ENCODE data around the gene BCL11B.

Gene BCL11B

DNA sequence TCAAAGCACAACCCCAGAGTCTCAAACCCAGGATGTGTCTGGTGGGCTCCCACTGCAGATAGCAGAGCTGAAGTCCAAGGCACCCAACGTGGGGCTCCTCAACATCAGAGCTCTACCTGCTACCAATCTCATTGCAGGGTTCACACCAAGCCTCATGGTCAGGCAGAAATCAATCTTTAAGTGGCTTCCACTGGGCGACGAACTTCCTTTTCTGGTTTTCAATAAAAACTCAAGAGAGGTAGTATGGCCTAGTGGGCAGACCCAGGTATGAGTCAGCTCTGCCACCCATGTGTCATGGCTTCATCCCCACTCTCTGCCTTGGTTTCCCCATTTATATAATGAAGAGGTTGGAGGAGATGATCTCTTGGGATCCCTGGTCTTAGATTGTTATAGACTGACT is 47.0 kb downstream of the BCL11B start:
- Mint-ChIP-seq H3K4me1 (peaks cover 96% of the 10 kb centered on the region), H3K27me3 (peaks cover 1% of the 10 kb centered on the region), H3K36me3 (ENCODE audit: low read depth) (peaks cover 43% of the 10 kb centered on the region), H3K9me3 (no peaks in the 10 kb centered on the region), H3K4me3 (no peak overlapping the region), H3K27ac (peak overlapping the region; percentile 80)
- ATAC-seq, result no peak
- no peak for DNase-seq

DNA sequence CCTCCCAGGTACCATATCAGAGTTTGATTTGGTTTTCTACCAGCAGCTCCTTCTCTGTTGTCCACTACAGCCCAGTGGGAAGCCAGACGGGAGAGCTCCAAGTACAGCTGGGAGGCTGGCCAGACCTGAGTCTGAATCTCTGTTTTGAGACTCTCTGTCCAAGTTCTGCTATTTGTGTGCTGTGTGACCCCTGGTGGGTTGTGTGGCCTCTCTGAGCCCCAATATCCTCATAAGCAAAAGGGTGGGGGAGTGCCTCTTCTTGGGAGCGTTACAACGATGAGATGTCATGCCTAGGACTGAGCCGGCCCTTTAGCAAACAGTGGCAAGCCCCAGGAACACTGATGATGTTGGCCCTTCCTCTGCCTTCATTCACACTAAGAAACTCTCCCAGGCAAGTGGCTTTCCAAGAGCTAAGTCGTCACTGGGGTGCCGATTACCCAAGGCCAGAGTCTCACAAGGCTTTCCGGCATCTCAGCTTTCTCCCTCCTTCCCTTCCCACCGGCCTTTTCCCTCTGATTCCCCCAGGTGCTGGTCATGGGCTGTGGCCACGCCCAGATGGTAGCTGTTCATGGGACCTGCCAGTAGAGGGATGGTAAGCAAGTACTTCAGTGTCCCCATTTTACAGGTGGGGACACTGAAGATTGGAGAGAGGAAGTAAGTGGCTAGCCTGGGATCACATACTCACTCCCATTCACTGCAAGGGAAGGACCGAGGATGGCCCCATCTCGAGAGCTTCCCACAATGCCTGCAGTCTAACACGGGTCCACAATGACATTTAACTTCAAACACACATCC is 47.7 kb downstream of the BCL11B start:
- Mint-ChIP-seq H3K36me3 (ENCODE audit: low read depth) (peaks cover 42% of the 10 kb centered on the region), H3K27me3 (peaks cover 1% of the 10 kb centered on the region), H3K27ac (peak overlapping the region; percentile 80), H3K4me3 (peak overlapping the region; percentile 39), H3K4me1 (peaks cover 94% of the 10 kb centered on the region), H3K9me3 (no peaks in the 10 kb centered on the region)
- DNase-seq, result no peak
- peak; percentile 13 for ATAC-seq

DNA sequence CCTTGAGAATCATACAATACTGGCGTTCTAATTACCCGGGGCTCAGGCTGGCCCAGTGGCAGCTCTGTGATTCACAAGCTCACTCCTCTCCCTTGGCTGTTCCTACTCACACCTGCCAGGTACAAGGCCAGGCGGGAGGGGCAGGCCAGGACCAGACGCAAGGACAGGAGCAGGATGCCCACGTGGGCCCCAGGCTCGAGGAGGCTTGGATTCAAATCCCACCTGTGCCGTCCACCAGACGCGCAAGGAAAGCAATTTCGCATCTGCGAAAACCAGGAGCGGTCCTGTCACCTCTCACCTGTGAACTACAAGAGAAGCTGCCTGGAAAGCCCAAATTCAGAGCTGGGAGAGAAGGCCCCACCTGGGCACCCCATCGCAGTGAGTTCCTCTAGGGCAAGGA is 50.6 kb downstream of the BCL11B start:
- DNase-seq (no peak), ATAC-seq (no peak)
- Mint-ChIP-seq H3K4me1 (peaks cover 92% of the 10 kb centered on the region), H3K27me3 (no peaks in the 10 kb centered on the region), H3K9me3 (no peaks in the 10 kb centered on the region), H3K27ac (peak overlapping the region; percentile 80), H3K4me3 (no peak overlapping the region), H3K36me3 (ENCODE audit: low read depth) (peaks cover 35% of the 10 kb centered on the region)

DNA sequence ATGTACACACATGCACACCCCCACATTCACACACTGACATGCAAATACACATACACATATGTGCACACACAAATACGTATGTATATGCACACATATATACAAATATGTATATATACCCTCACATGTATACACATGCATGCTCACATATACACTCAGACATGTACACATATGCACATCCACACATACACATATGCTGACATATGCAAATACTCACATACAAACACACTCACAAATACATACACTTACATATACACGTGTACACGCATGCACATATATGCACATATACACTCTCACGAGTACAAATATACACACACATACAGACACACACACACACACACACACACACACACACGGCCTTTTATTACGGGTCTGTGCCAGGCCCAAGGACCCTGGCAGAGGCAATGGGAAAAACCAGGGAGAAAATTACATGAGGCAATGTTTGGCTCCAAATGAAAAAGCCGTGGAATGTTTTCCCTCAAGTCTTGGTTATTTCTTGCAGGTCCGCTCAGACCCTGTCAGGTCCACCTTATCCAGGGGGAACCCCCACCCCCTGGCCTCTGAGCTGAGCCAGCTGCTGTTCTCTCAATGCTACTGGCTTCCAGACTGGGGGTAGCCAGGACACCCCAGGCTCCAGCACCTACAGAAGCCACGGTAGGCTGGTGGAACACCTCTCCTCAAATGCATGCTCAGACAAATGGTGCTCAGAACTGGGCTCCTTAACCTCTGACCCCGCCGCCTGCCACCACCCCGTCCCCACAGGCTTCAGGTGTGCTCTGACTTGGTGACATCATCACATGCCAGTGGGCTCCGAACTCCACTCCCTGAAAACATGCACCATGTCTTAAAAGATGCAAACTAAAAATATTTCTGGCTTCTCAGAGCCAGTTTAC is 54.7 kb downstream of the BCL11B start:
- H3K4me3 Mint-ChIP-seq, result peak overlapping the region; percentile 13
- peak overlapping the region; percentile 95 for H3K27ac Mint-ChIP-seq
- H3K36me3 Mint-ChIP-seq (ENCODE audit: low read depth), result peaks cover 21% of the 10 kb centered on the region
- ATAC-seq, result no peak
- H3K27me3 Mint-ChIP-seq, result peaks cover 2% of the 10 kb centered on the region
- peaks cover 91% of the 10 kb centered on the region for H3K4me1 Mint-ChIP-seq
- DNase-seq, result no peak
- H3K9me3 Mint-ChIP-seq, result no peaks in the 10 kb centered on the region

DNA sequence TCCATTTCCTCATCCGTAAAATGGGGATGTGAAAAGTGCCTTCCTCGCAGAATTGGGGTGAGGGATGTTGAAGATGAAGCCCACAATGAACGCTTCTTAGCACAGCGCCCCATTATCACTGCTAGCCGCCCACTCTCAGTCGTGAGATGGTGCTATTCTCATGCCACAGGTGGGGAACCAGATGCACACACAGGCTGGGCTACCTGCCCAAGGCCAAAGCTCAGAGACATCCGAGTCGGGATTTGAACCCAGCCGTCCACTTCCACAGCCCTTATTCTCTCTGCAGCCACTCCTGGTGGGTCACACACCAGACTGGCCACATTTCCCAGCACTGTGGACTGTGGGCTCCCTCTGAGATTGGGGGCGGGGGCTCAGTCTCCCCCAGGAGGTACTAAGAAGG is 55.8 kb downstream of the BCL11B start:
- Mint-ChIP-seq H3K36me3 (ENCODE audit: low read depth) (peaks cover 14% of the 10 kb centered on the region), H3K4me3 (peak overlapping the region; percentile 71), H3K27ac (peak overlapping the region; percentile 95), H3K27me3 (peaks cover 2% of the 10 kb centered on the region), H3K4me1 (peaks cover 92% of the 10 kb centered on the region), H3K9me3 (no peaks in the 10 kb centered on the region)
- no peak for ATAC-seq
- no peak for DNase-seq

DNA sequence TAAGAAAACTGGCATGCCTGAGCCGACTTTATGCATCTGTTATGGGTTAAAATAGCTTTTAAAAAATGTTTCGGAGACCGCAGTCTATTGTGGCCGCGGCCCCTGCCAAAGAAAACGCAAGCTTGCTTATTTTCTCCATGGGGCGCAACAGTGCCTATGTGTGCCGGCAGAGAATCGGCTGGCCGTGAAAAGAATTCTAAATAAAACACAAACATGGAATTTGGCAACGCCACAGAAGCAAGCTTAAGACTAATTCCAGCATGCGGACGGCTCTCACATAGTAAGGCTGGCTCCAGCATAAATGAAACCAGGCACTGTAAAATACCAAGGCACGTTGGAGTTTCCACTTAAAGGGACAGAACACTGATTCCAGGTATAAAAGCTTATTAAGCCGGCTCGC is 56.7 kb downstream of the BCL11B start:
- Mint-ChIP-seq H3K27ac (peak overlapping the region; percentile 95), H3K4me3 (peak overlapping the region; percentile 71), H3K4me1 (peaks cover 95% of the 10 kb centered on the region), H3K36me3 (ENCODE audit: low read depth) (peaks cover 10% of the 10 kb centered on the region), H3K9me3 (no peaks in the 10 kb centered on the region), H3K27me3 (peaks cover 2% of the 10 kb centered on the region)
- ATAC-seq (no peak), DNase-seq (no peak)

DNA sequence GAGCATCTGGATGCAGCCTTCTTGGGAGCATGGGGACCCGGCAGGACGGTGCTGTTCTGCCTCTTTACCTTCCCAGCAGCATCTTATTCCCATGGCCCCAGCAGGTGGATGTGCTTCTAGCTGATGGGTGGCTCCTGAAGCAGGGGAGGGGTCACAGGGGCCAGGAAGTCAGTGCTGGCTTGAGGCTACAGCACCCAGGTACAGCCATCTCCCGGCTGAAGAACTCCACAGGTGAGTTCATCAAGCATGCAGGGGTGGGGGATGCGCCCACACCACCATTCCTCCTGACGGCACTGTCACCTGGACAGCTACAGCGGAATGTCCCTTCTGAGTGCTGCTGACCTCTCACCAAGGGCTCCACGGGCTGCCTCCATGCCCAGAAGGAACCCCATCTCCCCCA is 57.3 kb downstream of the BCL11B start:
- DNase-seq (no peak), ATAC-seq (no peak)
- peaks cover 2% of the 10 kb centered on the region for H3K27me3 Mint-ChIP-seq
- H3K36me3 Mint-ChIP-seq (ENCODE audit: low read depth), result peaks cover 8% of the 10 kb centered on the region
- H3K9me3 Mint-ChIP-seq, result no peaks in the 10 kb centered on the region
- peaks cover 96% of the 10 kb centered on the region for H3K4me1 Mint-ChIP-seq
- peak overlapping the region; percentile 71 for H3K4me3 Mint-ChIP-seq
- peak overlapping the region; percentile 95 for H3K27ac Mint-ChIP-seq

DNA sequence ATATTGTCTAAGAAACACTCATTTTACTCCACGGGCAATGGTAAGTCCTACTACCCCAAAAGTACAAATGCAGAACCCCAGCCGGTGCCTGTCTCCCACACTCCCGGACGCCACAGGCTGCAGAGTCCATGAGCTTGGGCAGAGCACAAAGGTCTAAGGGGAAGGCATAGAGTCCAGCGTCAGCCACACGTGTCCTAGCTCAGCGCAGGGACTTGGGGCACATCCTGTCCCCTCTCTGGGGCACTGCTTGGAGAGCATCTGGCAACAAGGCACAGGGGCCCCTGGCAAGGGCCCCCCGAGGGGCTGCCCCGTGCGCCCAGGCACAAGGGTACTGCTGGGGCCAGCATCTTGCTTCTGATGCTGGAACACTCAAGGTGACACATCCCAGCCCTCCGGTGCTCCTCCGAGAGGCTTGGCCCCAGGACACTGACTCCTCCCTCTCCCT is 58.4 kb downstream of the BCL11B start:
- DNase-seq (no peak), ATAC-seq (peak; percentile 60)
- peaks cover 8% of the 10 kb centered on the region for H3K36me3 Mint-ChIP-seq (ENCODE audit: low read depth)
- H3K9me3 Mint-ChIP-seq, result no peaks in the 10 kb centered on the region
- H3K4me3 Mint-ChIP-seq, result peak overlapping the region; percentile 73
- H3K4me1 Mint-ChIP-seq, result peaks cover 98% of the 10 kb centered on the region
- peaks cover 2% of the 10 kb centered on the region for H3K27me3 Mint-ChIP-seq
- H3K27ac Mint-ChIP-seq, result peak overlapping the region; percentile 95

DNA sequence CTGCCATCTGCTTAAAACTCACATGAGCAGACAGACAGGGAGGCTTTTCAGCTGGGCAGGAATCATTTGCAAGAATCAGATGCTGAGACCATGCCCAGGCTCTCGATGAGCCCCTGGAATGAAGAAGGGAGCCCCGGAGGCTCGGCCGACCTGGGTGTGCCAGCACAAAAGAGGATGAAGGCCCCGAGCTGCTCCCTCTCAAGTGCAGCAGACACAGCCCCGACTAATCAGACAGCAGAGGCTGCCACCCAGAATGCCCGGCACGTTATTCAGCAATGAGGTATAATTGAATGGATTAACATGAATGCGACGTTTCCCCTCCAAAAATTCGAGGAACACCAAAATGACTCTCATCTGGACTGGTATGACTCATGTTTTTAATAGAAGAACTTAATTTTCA is 58.9 kb downstream of the BCL11B start:
- Mint-ChIP-seq H3K36me3 (ENCODE audit: low read depth) (peaks cover 5% of the 10 kb centered on the region), H3K27ac (peak overlapping the region; percentile 95), H3K4me1 (peaks cover 98% of the 10 kb centered on the region), H3K4me3 (peak overlapping the region; percentile 73), H3K9me3 (no peaks in the 10 kb centered on the region), H3K27me3 (peaks cover 2% of the 10 kb centered on the region)
- ATAC-seq (peak; percentile 13), DNase-seq (no peak)

DNA sequence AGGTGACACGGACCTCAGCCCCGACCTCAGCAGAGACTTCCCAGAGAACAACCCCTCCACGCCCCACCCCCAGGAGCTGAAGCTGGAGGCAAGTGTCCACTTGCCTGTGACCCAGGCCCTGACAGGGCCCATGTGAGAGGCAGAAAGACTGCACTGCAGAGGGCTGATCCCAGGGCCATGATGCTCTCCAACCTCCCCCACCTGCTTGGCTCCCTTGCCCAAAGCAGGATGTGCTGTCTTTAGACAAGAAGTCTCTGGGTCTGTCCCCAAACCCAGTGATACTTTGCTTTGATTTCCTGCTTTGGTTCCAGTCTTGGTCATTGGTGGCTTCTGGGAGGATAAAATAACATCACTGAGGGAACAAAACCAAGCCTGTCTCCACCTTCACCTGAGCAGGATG is 59.4 kb downstream of the BCL11B start:
- Mint-ChIP-seq H3K4me3 (peak overlapping the region; percentile 73), H3K27me3 (peaks cover 2% of the 10 kb centered on the region), H3K27ac (peak overlapping the region; percentile 95), H3K9me3 (no peaks in the 10 kb centered on the region), H3K36me3 (ENCODE audit: low read depth) (peaks cover 5% of the 10 kb centered on the region), H3K4me1 (peaks cover 98% of the 10 kb centered on the region)
- ATAC-seq, result no peak
- no peak for DNase-seq

DNA sequence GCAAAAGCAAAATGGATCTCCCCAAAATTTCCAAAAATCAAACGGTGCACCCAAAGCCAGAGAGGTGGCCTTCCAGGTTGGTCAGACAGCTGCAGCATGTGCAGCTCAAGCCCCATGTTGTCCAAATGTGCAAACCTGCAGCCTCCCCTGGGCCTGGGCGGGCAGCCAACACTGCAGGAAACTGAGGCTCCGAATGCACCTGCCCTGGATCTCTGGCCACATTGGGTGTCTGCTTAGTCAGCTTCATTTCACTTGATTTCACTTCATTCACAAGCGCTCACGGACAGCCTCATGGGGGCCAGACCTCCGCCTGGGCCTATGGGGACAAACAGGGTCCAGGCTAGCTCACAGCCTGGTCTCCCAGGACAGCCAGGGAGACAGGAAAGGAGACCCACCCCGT is 59.8 kb downstream of the BCL11B start:
- Mint-ChIP-seq H3K4me1 (peaks cover 98% of the 10 kb centered on the region), H3K36me3 (ENCODE audit: low read depth) (peaks cover 5% of the 10 kb centered on the region), H3K27me3 (peaks cover 2% of the 10 kb centered on the region), H3K4me3 (no peak overlapping the region), H3K9me3 (no peaks in the 10 kb centered on the region), H3K27ac (peak overlapping the region; percentile 95)
- ATAC-seq (no peak), DNase-seq (no peak)

DNA sequence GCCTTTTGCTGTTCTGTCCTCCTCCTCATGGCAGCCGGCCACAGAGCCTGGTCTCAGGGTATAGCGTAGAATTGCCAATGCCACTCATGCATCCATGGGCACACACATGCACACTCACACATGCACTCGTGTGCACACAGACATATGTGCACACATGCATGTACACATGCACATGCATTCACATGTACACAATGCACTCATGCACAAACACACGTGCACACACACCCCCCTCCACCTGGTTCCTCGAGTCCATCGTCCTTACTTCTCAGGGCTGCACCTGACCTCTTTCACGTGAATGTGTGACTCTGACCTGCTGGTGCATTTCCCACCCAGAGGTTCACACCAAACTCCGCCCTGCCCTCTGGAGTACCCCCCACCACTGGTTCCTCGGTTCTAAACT is 60.6 kb downstream of the BCL11B start:
- no peak for DNase-seq
- Mint-ChIP-seq H3K36me3 (ENCODE audit: low read depth) (peaks cover under 1% of the 10 kb centered on the region), H3K4me1 (peaks cover 98% of the 10 kb centered on the region), H3K27me3 (peaks cover 2% of the 10 kb centered on the region), H3K9me3 (no peaks in the 10 kb centered on the region), H3K27ac (peak overlapping the region; percentile 95), H3K4me3 (no peak overlapping the region)
- ATAC-seq, result no peak

DNA sequence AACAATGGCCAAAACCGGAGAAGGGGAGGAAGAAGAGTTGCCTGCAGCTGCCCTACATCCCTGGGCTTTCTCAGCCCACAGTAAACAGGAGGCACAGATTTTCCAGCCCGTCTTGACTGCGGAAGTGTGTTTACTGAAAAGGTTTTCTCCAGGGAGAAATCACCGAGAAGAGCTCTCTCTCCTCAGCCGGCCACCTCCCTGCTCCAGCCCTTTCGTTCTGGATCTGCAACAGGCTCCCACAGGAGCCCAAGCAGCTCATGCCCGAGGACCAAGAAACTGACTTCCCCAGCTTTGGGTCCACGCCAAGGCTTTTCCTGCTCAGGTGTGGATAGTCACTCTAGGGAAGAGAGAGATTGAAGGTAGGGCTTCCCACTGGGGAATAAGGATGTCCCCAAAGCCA is 61.7 kb downstream of the BCL11B start:
- Mint-ChIP-seq H3K9me3 (no peaks in the 10 kb centered on the region), H3K4me1 (peaks cover 98% of the 10 kb centered on the region), H3K36me3 (ENCODE audit: low read depth) (peaks cover 10% of the 10 kb centered on the region), H3K27me3 (peaks cover 2% of the 10 kb centered on the region), H3K4me3 (peak overlapping the region; percentile 9), H3K27ac (peak overlapping the region; percentile 98)
- DNase-seq, result no peak
- ATAC-seq, result no peak

DNA sequence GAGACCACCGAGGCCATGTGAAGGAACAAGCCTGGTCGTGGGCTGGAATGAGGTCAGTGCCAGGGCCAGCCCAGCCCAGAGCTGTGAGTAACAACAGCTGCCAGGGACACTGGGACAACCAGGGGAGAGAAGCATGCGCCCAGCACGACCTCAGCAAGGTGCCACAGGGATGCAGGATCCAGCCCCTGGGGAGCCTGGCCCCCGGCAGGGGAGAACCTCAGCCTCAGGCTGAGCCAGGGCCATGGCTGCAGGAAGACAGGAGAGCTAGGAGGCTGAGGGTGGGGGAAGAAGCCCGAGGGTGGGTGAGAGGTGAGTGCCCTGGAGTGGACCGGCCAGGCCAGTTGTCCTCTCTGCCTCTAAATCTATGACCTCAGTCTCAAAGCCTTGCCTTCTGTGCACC is 62.6 kb downstream of the BCL11B start:
- peak overlapping the region; percentile 98 for H3K27ac Mint-ChIP-seq
- no peaks in the 10 kb centered on the region for H3K9me3 Mint-ChIP-seq
- DNase-seq, result no peak
- ATAC-seq, result no peak
- peaks cover 99% of the 10 kb centered on the region for H3K4me1 Mint-ChIP-seq
- H3K27me3 Mint-ChIP-seq, result peaks cover 2% of the 10 kb centered on the region
- H3K36me3 Mint-ChIP-seq (ENCODE audit: low read depth), result peaks cover 16% of the 10 kb centered on the region
- H3K4me3 Mint-ChIP-seq, result peak overlapping the region; percentile 28

DNA sequence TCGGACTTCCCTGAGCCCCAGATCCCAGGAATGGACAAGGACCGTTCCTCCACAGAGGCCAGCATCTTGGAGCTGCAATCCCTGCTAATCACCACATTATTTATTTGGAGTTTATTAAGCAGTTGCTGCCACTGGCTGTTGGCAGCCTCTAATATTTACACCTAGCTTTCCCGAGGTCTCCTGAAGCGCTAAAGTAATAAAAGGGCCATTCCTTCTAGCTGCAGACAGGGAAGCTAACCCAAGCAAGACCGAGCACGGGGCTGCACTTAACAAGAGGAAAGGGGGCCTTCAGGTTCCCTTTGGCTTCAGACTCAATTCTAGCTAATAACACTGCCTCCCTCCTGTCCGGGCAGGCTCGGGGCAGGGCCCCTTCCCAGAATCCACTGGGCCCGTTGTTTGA is 63.7 kb downstream of the BCL11B start:
- H3K4me1 Mint-ChIP-seq, result peaks cover 99% of the 10 kb centered on the region
- H3K36me3 Mint-ChIP-seq (ENCODE audit: low read depth), result peaks cover 16% of the 10 kb centered on the region
- ATAC-seq (no peak), DNase-seq (no peak)
- peak overlapping the region; percentile 98 for H3K27ac Mint-ChIP-seq
- H3K4me3 Mint-ChIP-seq, result no peak overlapping the region
- H3K9me3 Mint-ChIP-seq, result no peaks in the 10 kb centered on the region
- H3K27me3 Mint-ChIP-seq, result peaks cover under 1% of the 10 kb centered on the region
